ENCODE results near the gene GPS1. TPM values are rescaled to one million over a fixed set of nuclear protein-coding genes. Genes with fewer than 3 reads are reported as not detected.

Gene GPS1
- total and polyA plus RNA-seq, 9 of the 15 experiments (the other 6 are each of a cell fraction or from before 2014, with no cell fraction given): 3.1 to 167 (median 69.9) TPM

GRCh38 chr17:82031885-82032627, 19.6 kb upstream of the GPS1 start (continued):
- TF ChIP-seq STAT6 (CRISPR knock-in tag; IDR thresholded peaks at IDR 0.05) (no peak), SMARCA5 (IDR thresholded peaks at IDR 0.05) (no peak), HNRNPK (IDR thresholded peaks at IDR 0.05; ENCODE audit: low read depth, low read length, poor library complexity, severe bottlenecking) (peak; percentile 21), FOXA1 (IDR thresholded peaks at IDR 0.05; ENCODE audit: borderline replicate concordance) (no peak), NCOA2 (IDR thresholded peaks at IDR 0.05; ENCODE audit: partially characterized antibody in 2 of 2) (no peak), NCOR1 (IDR thresholded peaks at IDR 0.05) (no peak), ZNF778 (CRISPR knock-in tag; IDR thresholded peaks at IDR 0.05) (no peak), SRF (CRISPR knock-in tag; IDR thresholded peaks at IDR 0.05) (peak in 1 of 2 experiments; percentile 34; a peak in 1 of 4 replicates), SMAD1 (IDR thresholded peaks at IDR 0.05; ENCODE audit: low read depth, low read length, partially characterized antibody) (peak; percentile 42), SMARCB1 (IDR thresholded peaks at IDR 0.05; ENCODE audit: insufficient read length, low read depth) (no peak), MTA2 (IDR thresholded peaks at IDR 0.05; ENCODE audit: low read depth) (no peak), GATAD2A (IDR thresholded peaks at IDR 0.05) (0 out of 2 replicates have a peak, but pooled peaks have one; percentile 61), HMG20B (CRISPR knock-in tag; IDR thresholded peaks at IDR 0.05) (no peak), KLF6 (CRISPR knock-in tag; IDR thresholded peaks at IDR 0.05; ENCODE audit: borderline replicate concordance) (no peak), RCOR1 (IDR thresholded peaks at IDR 0.05; ENCODE audit: borderline replicate concordance in 1 of 2, low read depth in 2 of 2, low read length in 2 of 2) (no peak), NELFE (IDR thresholded peaks at IDR 0.05; ENCODE audit: insufficient read depth, insufficient read length) (no peak), HOXB6 (CRISPR knock-in tag; IDR thresholded peaks at IDR 0.05; ENCODE audit: borderline replicate concordance) (no peak), HIVEP1 (CRISPR knock-in tag; IDR thresholded peaks at IDR 0.05) (no peak), ZBTB33 (CRISPR knock-in tag; IDR thresholded peaks at IDR 0.05) (no peak), CEBPZ (IDR thresholded peaks at IDR 0.05; ENCODE audit: borderline replicate concordance, low read depth, low read length) (no peak)

Measured in K562 (cell line).